Measurements from ENCODE around the gene PIERCE2. TPM values are rescaled to one million over a fixed set of nuclear protein-coding genes. Genes with fewer than 3 reads are reported as not detected.

The PIERCE2 gene
- polyA plus RNA-seq, 2 of the 4 experiments (the other 2 are of a cell fraction): 4.3 to 13.4 TPM

GRCh38 chr15:55372701-55373440, 35.4 kb upstream of the PIERCE2 start:
- 17% methylated on average over 3 of the region's 3 CpGs for WGBS (ENCODE audit: missing lambda C conversion rate)
- H3K9me3 ChIP-seq: no peaks in the 10 kb centered on the region
- FAIRE-seq (no peak), ATAC-seq (no peak; a peak in 1 of 6 replicates), DNase-seq (ENCODE audit: low read depth in 1 of 2, low spot score in 1 of 2) (no peak)
- H3K4me1 ChIP-seq: peaks cover 19% of the 10 kb centered on the region
- POLR2A ChIA-PET: interaction anchor here (0.6 to 1.5 kb wide), 3 partner anchors 26 to 36 kb away, joined by 4 to 6 read pairs (median 6); partner anchors contain the start of genes CCPG1 and PIERCE2
- no peak overlapping the region for H3K27ac ChIP-seq
- no peak overlapping the region for H3K4me3 ChIP-seq
- CTCF ChIA-PET: interaction anchor here (1.0 to 1.9 kb wide), 3 partner anchors 9 to 35 kb away, joined by 3 to 5 read pairs (median 5); partner anchors contain the start of genes CCPG1 and PIERCE2
- TF ChIP-seq RARB (CRISPR knock-in tag; IDR thresholded peaks at IDR 0.05): no peak
- no peak for TF ChIP-seq JUN (IDR thresholded peaks at IDR 0.05)
- TF ChIP-seq NR3C1 (IDR thresholded peaks at IDR 0.05): no peak
- no peak for TF ChIP-seq RNF2 (IDR thresholded peaks at IDR 0.05; ENCODE audit: borderline replicate concordance, low read depth)
- TF ChIP-seq CHD4 (IDR thresholded peaks at IDR 0.05; ENCODE audit: borderline replicate concordance): no peak
- TF ChIP-seq ATOH8 (CRISPR knock-in tag; IDR thresholded peaks at IDR 0.05; ENCODE audit: low read depth): no peak
- TF ChIP-seq POLR2AphosphoS2 (conservative IDR thresholded peaks at IDR 0.05; ENCODE audit: low read length): no peak
- no peak for TF ChIP-seq RFX5 (IDR thresholded peaks at IDR 0.05)
- no peak for TF ChIP-seq SMC3 (IDR thresholded peaks at IDR 0.05)
- no peak for TF ChIP-seq CBX8 (IDR thresholded peaks at IDR 0.05)
- no peak for TF ChIP-seq CBX2 (IDR thresholded peaks at IDR 0.05; ENCODE audit: borderline replicate concordance, low read depth)
- TF ChIP-seq MAFK (IDR thresholded peaks at IDR 0.05; ENCODE audit: partially characterized antibody): no peak
- H3K4me2 ChIP-seq: peak overlapping the region; percentile 25; the same call in 2 of the 3 replicates

GRCh38 chr15:55379095-55379494, 29.2 kb upstream of the PIERCE2 start:
- H3K4me2 ChIP-seq: no peak overlapping the region
- TF ChIP-seq HOXB13 (CRISPR knock-in tag; IDR thresholded peaks at IDR 0.05; ENCODE audit: low read depth) (no peak), ESRRA (IDR thresholded peaks at IDR 0.05; ENCODE audit: borderline replicate concordance, low read length) (no peak), CHD2 (IDR thresholded peaks at IDR 0.05; ENCODE audit: low read length, partially characterized antibody) (no peak), KDM5A (IDR thresholded peaks at IDR 0.05) (no peak), E2F6 (IDR thresholded peaks at IDR 0.05; ENCODE audit: borderline replicate concordance, low read depth) (no peak), PBX3 (IDR thresholded peaks at IDR 0.05) (no peak), BCL3 (IDR thresholded peaks at IDR 0.05) (no peak), REST (IDR thresholded peaks at IDR 0.05) (no peak), RARB (CRISPR knock-in tag; IDR thresholded peaks at IDR 0.05) (no peak), JUN (IDR thresholded peaks at IDR 0.05) (no peak), HEYL (CRISPR knock-in tag; IDR thresholded peaks at IDR 0.05) (no peak), SMC3 (IDR thresholded peaks at IDR 0.05) (no peak), EP300 (IDR thresholded peaks at IDR 0.05) (no peak), BHLHE40 (IDR thresholded peaks at IDR 0.05; ENCODE audit: low read depth, low read length) (no peak), RNF2 (IDR thresholded peaks at IDR 0.05; ENCODE audit: borderline replicate concordance, low read depth) (no peak)
- ATAC-seq (no peak), DNase-seq (ENCODE audit: low read depth in 1 of 2, low spot score in 1 of 2) (no peak), FAIRE-seq (no peak)
- no peak overlapping the region for H3K27ac ChIP-seq
- 88% methylated on average over 5 of the region's 5 CpGs for WGBS (ENCODE audit: missing lambda C conversion rate)
- no peaks in the 10 kb centered on the region for H3K9me3 ChIP-seq
- H3K4me3 ChIP-seq: no peak overlapping the region
- peaks cover 5% of the 10 kb centered on the region; the same call in 2 of the 3 replicates for H3K4me1 ChIP-seq
- ChIA-PET CTCF (interaction anchor here (0.8 kb wide), 1 partner anchor 30 kb away, joined by 3 read pairs; no protein-coding TSS in a partner anchor), POLR2A (no interaction called here)

All from A549 (cell line).